LNCaP clone FGC (cell line): ENCODE data around the gene IRF2BP1.

Experiments used
- DNase-seq: peaks from one replicate; pipeline ENCODE4 v3.0.0-alpha.2; 2011; ENCODE audit warnings: low read depth
- H3K4me3 ChIP-seq: 2 replicates; pipeline ENCODE4 v1.5.1; 2011; ENCODE audit warnings: mild to moderate bottlenecking, low read depth, low read length, control low read depth
- CTCF ChIP-seq: IDR thresholded peaks from 2 replicates; pipeline ENCODE4 v1.5.1; 2012; ENCODE audit warnings: mild to moderate bottlenecking; ENCODE audit not compliant: control insufficient read depth, insufficient read depth; ENCODE audit errors: extremely low read depth

IRF2BP1 gene

GRCh38 chr19:45917421-45918091 lies 31.6 kb upstream of the IRF2BP1 start:
- DNase-seq = no peak

GRCh38 chr19:45913874-45914830 lies 28.2 kb upstream of the IRF2BP1 start, which contains the start of gene NANOS2:
Gene NANOS2, minus strand, starts transcription at chr19:45914778. Its CDS starts 85 bp downstream, at chr19:45914693.
- DNase-seq = no peak
- TF ChIP-seq CTCF = no peak
- H3K4me3 ChIP-seq = no peak within 1 kb of the TSS

More at GRCh38 chr19:45917421-45918091, 31.6 kb upstream of the IRF2BP1 start:
- TF ChIP-seq CTCF = no peak
- no peak overlapping the region for H3K4me3 ChIP-seq

- DNase-seq = no peak
- TF ChIP-seq CTCF = no peak
Measured at GRCh38 chr19:45911291-45911690, 25.4 kb upstream of the IRF2BP1 start.

GRCh38 chr19:45908956-45909355 lies 23.0 kb upstream of the IRF2BP1 start:
- DNase-seq = no peak
- H3K4me3 ChIP-seq = no peak overlapping the region
- no peak for TF ChIP-seq CTCF

More at GRCh38 chr19:45911291-45911690, 25.4 kb upstream of the IRF2BP1 start:
- H3K4me3 ChIP-seq = no peak overlapping the region

GRCh38 chr19:45906221-45906620 lies 20.3 kb upstream of the IRF2BP1 start:
- no peak for TF ChIP-seq CTCF
- no peak for DNase-seq
- no peak overlapping the region for H3K4me3 ChIP-seq

GRCh38 chr19:45905011-45905410 lies 19.1 kb upstream of the IRF2BP1 start:
- no peak overlapping the region for H3K4me3 ChIP-seq
- TF ChIP-seq CTCF = no peak
- DNase-seq = no peak
